ENCODE data around the gene S100A6.

DNA sequence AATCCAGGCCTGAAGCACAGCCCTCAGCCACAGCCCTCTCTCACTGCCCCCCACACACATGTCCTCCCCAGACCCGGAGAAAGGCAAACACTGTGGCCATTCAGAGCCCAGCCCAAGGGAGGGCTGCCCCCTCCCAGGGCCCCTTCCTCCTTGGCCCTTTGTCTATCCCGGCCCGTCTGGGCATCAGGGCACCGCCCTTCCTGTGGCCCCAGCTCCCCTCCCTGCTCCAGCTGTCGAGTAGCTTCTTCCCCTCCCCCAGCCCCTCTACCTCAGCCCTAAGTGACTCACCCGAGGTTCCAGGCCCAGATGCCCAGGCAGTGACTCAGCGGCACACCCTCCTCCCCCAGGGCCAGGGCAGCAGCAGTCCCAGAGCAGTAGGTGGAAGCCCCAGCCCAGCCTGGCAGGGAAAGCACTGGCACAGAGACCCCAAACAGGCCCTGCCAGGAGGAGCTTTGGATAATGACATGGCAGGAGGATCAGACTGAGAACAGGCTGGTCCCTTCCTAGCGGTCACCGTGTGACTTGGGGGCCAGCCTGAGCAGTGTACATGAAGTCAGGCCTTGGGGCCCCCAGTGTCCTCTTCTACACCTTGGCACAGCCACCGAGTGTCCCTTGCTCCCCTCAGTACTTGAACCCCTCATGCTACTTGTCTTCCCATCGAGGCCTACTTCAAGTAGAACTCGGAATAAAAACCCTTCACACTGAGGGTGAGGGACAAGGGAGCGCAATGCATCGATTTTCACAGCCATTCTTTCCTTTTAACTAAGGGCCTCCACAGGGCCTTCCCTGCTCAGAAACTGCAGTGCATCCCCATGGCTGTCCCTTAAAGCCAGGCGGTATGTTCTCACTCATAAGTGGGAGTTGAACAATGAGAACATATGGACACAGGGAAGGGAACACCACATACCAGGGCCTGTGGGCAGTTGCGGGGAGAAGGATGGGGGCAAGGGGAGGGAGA is 30.9 kb upstream of the S100A6 start:
- TF ChIP-seq, protein P1, sequence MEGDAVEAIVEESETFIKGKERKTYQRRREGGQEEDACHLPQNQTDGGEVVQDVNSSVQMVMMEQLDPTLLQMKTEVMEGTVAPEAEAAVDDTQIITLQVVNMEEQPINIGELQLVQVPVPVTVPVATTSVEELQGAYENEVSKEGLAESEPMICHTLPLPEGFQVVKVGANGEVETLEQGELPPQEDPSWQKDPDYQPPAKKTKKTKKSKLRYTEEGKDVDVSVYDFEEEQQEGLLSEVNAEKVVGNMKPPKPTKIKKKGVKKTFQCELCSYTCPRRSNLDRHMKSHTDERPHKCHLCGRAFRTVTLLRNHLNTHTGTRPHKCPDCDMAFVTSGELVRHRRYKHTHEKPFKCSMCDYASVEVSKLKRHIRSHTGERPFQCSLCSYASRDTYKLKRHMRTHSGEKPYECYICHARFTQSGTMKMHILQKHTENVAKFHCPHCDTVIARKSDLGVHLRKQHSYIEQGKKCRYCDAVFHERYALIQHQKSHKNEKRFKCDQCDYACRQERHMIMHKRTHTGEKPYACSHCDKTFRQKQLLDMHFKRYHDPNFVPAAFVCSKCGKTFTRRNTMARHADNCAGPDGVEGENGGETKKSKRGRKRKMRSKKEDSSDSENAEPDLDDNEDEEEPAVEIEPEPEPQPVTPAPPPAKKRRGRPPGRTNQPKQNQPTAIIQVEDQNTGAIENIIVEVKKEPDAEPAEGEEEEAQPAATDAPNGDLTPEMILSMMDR (IDR thresholded peaks at IDR 0.05; ENCODE audit: insufficient read depth, low read length, poor library complexity, severe bottlenecking): no peak
- no peak for TF ChIP-seq EZH2phosphoT487 (conservative IDR thresholded peaks at IDR 0.05; ENCODE audit: low read length)
